Prostate gland (tissue), 2 donors: ENCODE measurements around the gene POU6F2. TPM values are rescaled to one million over a fixed set of nuclear protein-coding genes. Genes with fewer than 3 reads are reported as not detected.

Experiments
- DNase-seq: peaks from one replicate; pipeline ENCODE4 v3.0.0-alpha.2; 2019; ENCODE audit warnings: low spot score
- H3K27ac ChIP-seq, 2 donors: fragments of 200-600 bp; sonication (generic); 2 replicates each; pipeline ENCODE4 v1.5.1; 2017 to 2019
- H3K27me3 ChIP-seq: fragments of 200-600 bp; sonication (generic); replicated peaks from 2 replicates; pipeline ENCODE4 v1.5.1; 2019; ENCODE audit not compliant: insufficient read depth
- H3K36me3 ChIP-seq, 2 donors: fragments of 200-600 bp; sonication (generic); 1 replicate in 1 of 2; 2 replicates in 1 of 2; pipeline versions ENCODE4 v1.5.1 to v1.8.1; 2017 to 2019
- H3K4me1 ChIP-seq: fragments of 200-600 bp; sonication (generic); replicated peaks from 2 replicates; pipeline ENCODE4 v1.5.1; 2019
- H3K4me3 ChIP-seq, 2 donors: fragments of 200-600 bp; sonication (generic); 2 replicates each; pipeline ENCODE4 v1.5.1; 2017 to 2019
- H3K9me3 ChIP-seq: fragments of 200-600 bp; sonication (generic); 2 replicates; pipeline ENCODE4 v1.5.1; 2017
- POLR2A ChIP-seq: fragments of 450-650 bp; IDR thresholded peaks from one replicate; pipeline ENCODE4 v1.6.1; 2016; ENCODE audit warnings: antibody characterized with exemption, mild to moderate bottlenecking
- POLR2AphosphoS5 ChIP-seq: sonication (generic); formaldehyde crosslinking; IDR thresholded peaks from one replicate; pipeline ENCODE4 v1.6.1; 2017; ENCODE audit warnings: antibody characterized with exemption
- WGBS: methylation state at CpG from one replicate; pipeline ENCODE4 v1.1.5; 2018; 5-methylcytosine and 5-hydroxymethylcytosine counted together
- intact Hi-C: fragments of 100-400 bp; cut with DNase I; formaldehyde crosslinking; loops from one replicate; pipeline ENCODE4 v1.14.2; 2022
- total RNA-seq, 2 donors: library from RNA; depleted of rRNA; stranded (reverse); fragments of >200 nt; gene quantifications; one replicate each; pipeline ENCODE4 v1.1.0, GENCODE V29; 2016
- TF ChIP-seq, protein P1 (sequence below), 4 experiments: fragments of 200-600 bp in 2 of 4; fragments of 450-650 bp in 2 of 4; sonication (generic) in 2 of 4; IDR thresholded peaks; 1 replicate in 3 of 4; 2 replicates in 1 of 4; pipeline ENCODE4 v1.5.1; 2016 to 2019; ENCODE audit warnings: antibody characterized with exemption in 4 of 4, mild to moderate bottlenecking in 2 of 4, moderate library complexity in 2 of 4

POU6F2 gene
- total RNA-seq, 2 donors from 2014 or later, result 2.4 TPM; not detected in 1

DNA sequence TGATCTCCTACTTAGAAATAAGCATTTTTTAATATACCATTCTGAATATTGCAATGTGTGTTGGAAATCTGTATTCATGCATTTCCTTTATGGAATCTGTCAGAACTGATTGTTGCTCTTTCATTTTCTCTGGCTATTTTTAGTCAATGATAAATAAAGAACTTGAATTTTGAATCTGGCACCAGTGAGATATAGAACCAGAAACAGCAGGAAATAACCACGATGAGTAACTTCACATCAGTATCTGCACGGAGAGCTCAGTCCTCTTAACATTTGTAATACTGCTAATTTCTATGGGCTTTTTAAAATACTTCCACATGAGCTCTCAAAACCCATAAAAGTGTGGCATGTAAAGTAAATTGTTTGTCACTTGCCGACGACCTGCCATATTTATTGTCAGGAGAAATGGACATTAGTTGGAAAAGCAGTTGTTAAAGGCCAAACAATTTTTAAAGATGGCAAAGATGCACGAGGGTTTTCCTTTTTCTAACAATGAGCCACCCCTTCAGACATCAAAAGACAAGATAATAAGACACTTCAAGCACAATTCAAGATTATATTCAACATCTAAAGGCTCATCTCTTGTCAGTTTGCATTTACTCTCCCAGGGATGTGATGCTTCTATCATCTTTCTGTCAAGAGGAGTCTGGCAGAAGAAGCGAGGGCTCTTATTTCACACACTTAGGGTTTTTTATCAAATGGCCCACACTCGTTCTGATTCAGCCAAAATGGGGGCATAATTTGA lies 118.3 kb downstream of the POU6F2 start:
- intact Hi-C loops, result no loop called here
- no peak for DNase-seq
- Histone ChIP-seq H3K36me3 (no peaks in the 10 kb centered on the region), H3K27me3 (no peaks in the 10 kb centered on the region), H3K9me3 (no peaks in the 10 kb centered on the region), H3K27ac (no peak overlapping the region), H3K4me1 (no peaks in the 10 kb centered on the region), H3K4me3 (no peak overlapping the region)
- TF ChIP-seq POLR2AphosphoS5 (no peak), POLR2A (no peak)
- TF ChIP-seq, protein P1, sequence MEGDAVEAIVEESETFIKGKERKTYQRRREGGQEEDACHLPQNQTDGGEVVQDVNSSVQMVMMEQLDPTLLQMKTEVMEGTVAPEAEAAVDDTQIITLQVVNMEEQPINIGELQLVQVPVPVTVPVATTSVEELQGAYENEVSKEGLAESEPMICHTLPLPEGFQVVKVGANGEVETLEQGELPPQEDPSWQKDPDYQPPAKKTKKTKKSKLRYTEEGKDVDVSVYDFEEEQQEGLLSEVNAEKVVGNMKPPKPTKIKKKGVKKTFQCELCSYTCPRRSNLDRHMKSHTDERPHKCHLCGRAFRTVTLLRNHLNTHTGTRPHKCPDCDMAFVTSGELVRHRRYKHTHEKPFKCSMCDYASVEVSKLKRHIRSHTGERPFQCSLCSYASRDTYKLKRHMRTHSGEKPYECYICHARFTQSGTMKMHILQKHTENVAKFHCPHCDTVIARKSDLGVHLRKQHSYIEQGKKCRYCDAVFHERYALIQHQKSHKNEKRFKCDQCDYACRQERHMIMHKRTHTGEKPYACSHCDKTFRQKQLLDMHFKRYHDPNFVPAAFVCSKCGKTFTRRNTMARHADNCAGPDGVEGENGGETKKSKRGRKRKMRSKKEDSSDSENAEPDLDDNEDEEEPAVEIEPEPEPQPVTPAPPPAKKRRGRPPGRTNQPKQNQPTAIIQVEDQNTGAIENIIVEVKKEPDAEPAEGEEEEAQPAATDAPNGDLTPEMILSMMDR (IDR thresholded peaks at IDR 0.05), result no peak
- WGBS, result 59% methylated on average over 7 of the region's 7 CpGs

DNA sequence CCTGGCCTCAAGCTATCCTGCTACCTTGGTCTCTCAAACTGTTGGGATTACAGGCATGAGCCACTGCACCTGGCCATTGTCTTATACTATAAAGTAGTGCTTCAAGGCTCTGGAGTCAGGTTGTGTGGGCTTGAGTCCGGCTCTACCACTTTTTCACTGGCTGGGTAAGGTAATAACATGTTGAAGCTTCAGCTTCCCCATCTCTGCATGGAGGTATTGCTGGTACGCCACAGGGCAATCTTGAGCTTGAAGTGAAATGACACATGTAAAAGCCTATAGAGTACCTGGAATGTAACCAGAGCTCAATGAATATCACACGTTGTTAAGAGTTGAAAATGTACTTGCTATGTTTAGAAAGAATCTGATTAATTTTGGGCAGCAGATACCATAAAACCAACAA lies 120.8 kb downstream of the POU6F2 start:
- no peak overlapping the region for H3K27ac ChIP-seq
- H3K9me3 ChIP-seq, result no peaks in the 10 kb centered on the region
- no peak for DNase-seq
- WGBS, result 83% methylated on average over 3 of the region's 3 CpGs
- no peaks in the 10 kb centered on the region for H3K27me3 ChIP-seq
- H3K4me3 ChIP-seq, result no peak overlapping the region
- intact Hi-C loops, result no loop called here
- no peaks in the 10 kb centered on the region for H3K36me3 ChIP-seq
- TF ChIP-seq POLR2A (no peak), POLR2AphosphoS5 (no peak)
- TF ChIP-seq, protein P1 (IDR thresholded peaks at IDR 0.05), result no peak
- no peaks in the 10 kb centered on the region for H3K4me1 ChIP-seq

DNA sequence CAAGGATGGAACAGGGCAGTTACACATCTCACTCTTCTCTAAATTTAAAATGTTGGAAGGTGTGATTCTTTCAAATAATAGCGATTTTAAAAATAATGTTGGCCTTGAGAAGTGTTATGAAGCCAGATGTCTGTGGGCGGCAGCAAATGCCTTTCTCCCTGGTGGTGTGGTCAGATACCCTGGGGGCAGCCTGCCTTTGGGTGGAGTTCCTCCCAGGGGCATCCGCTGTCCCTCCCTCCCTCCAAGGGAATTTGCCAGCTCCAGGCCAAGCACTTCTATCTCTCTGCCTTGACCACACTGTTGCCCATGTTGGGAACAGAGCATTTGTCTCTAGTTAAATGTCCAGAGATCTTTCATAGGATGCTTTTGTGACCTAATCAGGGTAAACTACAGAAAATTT lies 121.4 kb downstream of the POU6F2 start:
- intact Hi-C loops, result no loop called here
- no peak overlapping the region for H3K27ac ChIP-seq
- TF ChIP-seq POLR2A, result no peak
- TF ChIP-seq, protein P1 (IDR thresholded peaks at IDR 0.05), result no peak
- no peak for TF ChIP-seq POLR2AphosphoS5
- H3K27me3 ChIP-seq, result no peaks in the 10 kb centered on the region
- H3K36me3 ChIP-seq, result no peaks in the 10 kb centered on the region
- 96% methylated on average over 3 of the region's 3 CpGs for WGBS
- DNase-seq, result no peak
- no peak overlapping the region for H3K4me3 ChIP-seq
- no peaks in the 10 kb centered on the region for H3K9me3 ChIP-seq
- no peaks in the 10 kb centered on the region for H3K4me1 ChIP-seq

DNA sequence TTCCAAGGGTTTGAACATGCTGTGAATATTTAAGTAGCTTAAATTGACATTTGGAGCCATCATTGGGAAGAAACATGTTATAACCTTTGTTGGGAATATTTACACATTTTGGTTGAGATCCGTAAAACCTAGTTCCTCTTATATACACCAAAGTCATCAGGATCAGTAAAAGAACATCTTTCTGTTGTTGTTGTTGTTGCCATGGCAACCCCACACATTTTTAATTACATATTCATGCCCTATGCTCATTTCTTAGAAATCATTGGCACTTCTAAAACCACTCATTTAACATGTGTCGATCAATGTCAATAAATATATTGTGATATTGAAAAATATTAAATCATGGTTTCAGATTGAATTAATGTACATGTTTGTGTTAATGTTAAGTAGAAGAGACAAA lies 122.6 kb downstream of the POU6F2 start:
- H3K27ac ChIP-seq, result no peak overlapping the region

More for the DNA sequence above, 122.6 kb downstream of the POU6F2 start:
- H3K4me3 ChIP-seq, result no peak overlapping the region
- no peaks in the 10 kb centered on the region for H3K4me1 ChIP-seq
- 89% methylated on average over 2 of the region's 2 CpGs for WGBS
- TF ChIP-seq, protein P1 (IDR thresholded peaks at IDR 0.05), result no peak
- TF ChIP-seq POLR2A (no peak), POLR2AphosphoS5 (no peak)
- no peaks in the 10 kb centered on the region for H3K27me3 ChIP-seq
- no peak for DNase-seq
- intact Hi-C loops, result no loop called here
- H3K9me3 ChIP-seq, result no peaks in the 10 kb centered on the region
- H3K36me3 ChIP-seq, result no peaks in the 10 kb centered on the region
